GM23338 (cell line): ENCODE measurements around the gene DHRS2. TPM values are rescaled to one million over a fixed set of nuclear protein-coding genes. Genes with fewer than 3 reads are reported as not detected.

Experiments used
- ATAC-seq: fragments of 200-7000 bp; cut with Tn5 transposase; 3 replicates; pipeline ENCODE4 v1.9.1; 2020
- DNase-seq: peaks from one replicate; pipeline ENCODE4 v3.0.0-alpha.2; 2015; ENCODE audit warnings: low spot score
- H2AFZ ChIP-seq: fragments of 200-600 bp; sonication (generic); 2 replicates; pipeline ENCODE4 v1.8.0; 2016; ENCODE audit warnings: antibody characterized with exemption, mild to moderate bottlenecking, moderate library complexity
- H3F3A ChIP-seq: fragments of 200-600 bp; sonication (generic); replicated peaks from 2 replicates; pipeline ENCODE4 v1.8.0; 2017; ENCODE audit warnings: antibody characterized with exemption, mixed run types, low read depth
- H3K27ac ChIP-seq: fragments of 200-600 bp; sonication (generic); 2 replicates; pipeline ENCODE4 v1.6.1; 2016; ENCODE audit warnings: low read depth
- H3K27me3 ChIP-seq: fragments of 200-600 bp; sonication (generic); 2 replicates; pipeline ENCODE4 v1.8.0; 2016; ENCODE audit warnings: mild to moderate bottlenecking, mixed run types, moderate library complexity; ENCODE audit not compliant: insufficient read depth
- H3K36me3 ChIP-seq: fragments of 200-600 bp; sonication (generic); 2 replicates; pipeline ENCODE4 v1.8.0; 2016; ENCODE audit warnings: mild to moderate bottlenecking; ENCODE audit not compliant: insufficient read depth
- H3K4me1 ChIP-seq: fragments of 200-600 bp; sonication (generic); 2 replicates; pipeline ENCODE4 v1.8.0; 2016; ENCODE audit warnings: mild to moderate bottlenecking, moderate library complexity; ENCODE audit not compliant: insufficient read depth
- H3K4me2 ChIP-seq: fragments of 200-600 bp; sonication (generic); 2 replicates; pipeline ENCODE4 v1.7.1; 2017; ENCODE audit warnings: mixed run types
- H3K4me3 ChIP-seq: fragments of 200-600 bp; sonication (generic); 2 replicates; pipeline ENCODE4 v1.6.1; 2016; ENCODE audit warnings: mixed run types
- H3K79me2 ChIP-seq: fragments of 200-600 bp; sonication (generic); replicated peaks from 2 replicates; pipeline ENCODE4 v1.8.0; 2017; ENCODE audit warnings: mild to moderate bottlenecking; ENCODE audit not compliant: insufficient read depth
- H3K9me2 ChIP-seq: fragments of 200-600 bp; sonication (generic); 2 replicates; pipeline ENCODE4 v1.8.0; 2017; ENCODE audit not compliant: insufficient read depth
- H4K20me1 ChIP-seq: fragments of 200-600 bp; sonication (generic); replicated peaks from 2 replicates; pipeline ENCODE4 v1.8.0; 2017; ENCODE audit warnings: mild to moderate bottlenecking; ENCODE audit not compliant: insufficient read depth
- H3K27ac Mint-ChIP-seq: 2 replicates; pipeline ENCODE4 v1.8.0; 2020; ENCODE audit warnings: inconsistent platforms, mild to moderate bottlenecking, moderate library complexity, mixed read lengths
- H3K27me3 Mint-ChIP-seq: 3 replicates; pipeline ENCODE4 v1.8.0; 2022; ENCODE audit warnings: low read depth, mild to moderate bottlenecking, moderate library complexity, mixed read lengths, inconsistent platforms; ENCODE audit not compliant: insufficient read depth, poor library complexity
- H3K36me3 Mint-ChIP-seq: 3 replicates; pipeline ENCODE4 v1.8.0; 2021; ENCODE audit warnings: low read depth, mild to moderate bottlenecking, inconsistent platforms, moderate library complexity, mixed read lengths
- H3K4me1 Mint-ChIP-seq: 3 replicates; pipeline ENCODE4 v1.8.0; 2020; ENCODE audit warnings: mild to moderate bottlenecking, inconsistent platforms, mixed read lengths
- H3K4me3 Mint-ChIP-seq: 3 replicates; pipeline ENCODE4 v1.8.0; 2021; ENCODE audit warnings: moderate library complexity, mild to moderate bottlenecking, inconsistent platforms, mixed read lengths
- H3K9me3 Mint-ChIP-seq: 3 replicates; pipeline ENCODE4 v1.8.0; 2020; ENCODE audit warnings: moderate library complexity, mild to moderate bottlenecking, inconsistent platforms, mixed read lengths
- CREB1 ChIP-seq: fragments of 250-450 bp; sonication (Bioruptor Pico); IDR thresholded peaks from 2 replicates; pipeline ENCODE4 v1.5.0; 2020; ENCODE audit warnings: low read depth, mild to moderate bottlenecking, moderate library complexity
- EZH2phosphoT487 ChIP-seq: fragments of 200-600 bp; sonication (generic); IDR thresholded peaks from one replicate; pipeline ENCODE4 v1.8.1; 2018; ENCODE audit warnings: antibody characterized with exemption; ENCODE audit not compliant: unreplicated experiment
- JUNB ChIP-seq: IDR thresholded peaks from one replicate; pipeline ENCODE4 v1.6.1; 2016; ENCODE audit warnings: antibody characterized with exemption; ENCODE audit not compliant: unreplicated experiment
- NANOG ChIP-seq: IDR thresholded peaks from 2 replicates; pipeline ENCODE4 v1.6.1; 2016; ENCODE audit warnings: antibody characterized with exemption, borderline replicate concordance
- POLR2AphosphoS5 ChIP-seq: IDR thresholded peaks from 2 replicates; pipeline ENCODE4 v1.6.1; 2016; ENCODE audit warnings: antibody characterized with exemption, low read depth
- STAT1 ChIP-seq: IDR thresholded peaks from one replicate; pipeline ENCODE4 v1.6.1; 2016; ENCODE audit warnings: antibody characterized with exemption; ENCODE audit not compliant: unreplicated experiment
- ZNF114 ChIP-seq: fragments of 250-450 bp; sonication (Bioruptor Pico); IDR thresholded peaks from 2 replicates; pipeline ENCODE4 v1.5.0; 2020; ENCODE audit warnings: mild to moderate bottlenecking, moderate library complexity
- ZNF331 ChIP-seq: fragments of 250-450 bp; sonication (Bioruptor Pico); IDR thresholded peaks from 2 replicates; pipeline ENCODE4 v1.5.0; 2020; ENCODE audit warnings: low read depth, mild to moderate bottlenecking, moderate library complexity
- polyA plus RNA-seq: library from polyadenylated mRNA; unstranded; fragments of >200 nt; fragmentation: Nextera tagmentation; extraction: Ambion mirVana; gene quantifications from 2 replicates; pipeline ENCODE4 v1.2.1, GENCODE V29; 2016
- total RNA-seq: library from RNA; depleted of rRNA; stranded (reverse); fragments of >200 nt; shearing (Covaris generic); gene quantifications from 2 replicates; pipeline ENCODE4 v1.2.3, GENCODE V29; 2014
- TF ChIP-seq, protein P1 (sequence below), 2 experiments: fragments of 200-600 bp in 1 of 2; sonication (generic) in 1 of 2; conservative IDR thresholded peaks; 2 replicates each; pipeline versions ENCODE4 v1.5.1 to v1.6.1; 2016 to 2017; ENCODE audit warnings: antibody characterized with exemption in 2 of 2, low read depth in 2 of 2, mild to moderate bottlenecking in 2 of 2, moderate library complexity in 1 of 2
- TF ChIP-seq, protein P2 (sequence below): IDR thresholded peaks from 2 replicates; pipeline ENCODE4 v1.6.1; 2016; ENCODE audit warnings: antibody characterized with exemption
- TF ChIP-seq, protein P3 (sequence below): fragments of 250-450 bp; sonication (Bioruptor Pico); IDR thresholded peaks from 2 replicates; pipeline ENCODE4 v1.5.0; 2020; ENCODE audit warnings: mild to moderate bottlenecking, moderate library complexity

Gene DHRS2
- total and polyA plus RNA-seq, 2 experiments from 2014 or later = 0.42 to 0.48 TPM

DNA sequence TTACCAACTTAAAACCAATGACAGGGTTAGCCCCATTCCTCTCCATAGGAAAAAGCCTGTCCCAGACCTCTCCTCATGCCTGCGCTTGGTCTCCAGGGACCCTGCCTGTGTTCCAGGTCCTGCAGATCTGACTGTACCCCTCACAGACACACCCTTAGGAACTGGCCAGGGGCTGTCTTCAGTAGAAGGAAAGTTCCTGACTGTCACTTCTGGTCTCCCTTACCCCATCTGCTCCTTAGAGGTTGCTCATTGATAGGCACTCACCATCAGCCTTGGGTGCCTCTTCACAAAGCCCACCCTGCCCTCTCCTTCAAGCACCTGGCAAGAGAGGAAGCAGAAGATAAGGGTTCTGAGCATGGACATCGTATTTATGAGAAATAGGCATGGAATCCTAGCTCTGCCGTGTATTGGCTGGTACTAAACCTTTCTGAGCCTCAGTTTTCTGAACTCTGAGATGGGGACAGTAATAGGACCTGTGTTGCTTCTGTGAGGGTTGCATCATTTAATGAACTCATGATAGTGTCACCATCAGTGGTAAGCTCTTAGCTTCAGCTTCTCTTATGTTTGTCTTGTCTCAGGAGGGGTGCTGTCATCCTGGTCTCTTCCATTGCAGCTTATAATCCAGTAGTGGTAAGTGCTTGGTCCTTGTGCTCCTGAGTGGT lies 7.5 kb downstream of the DHRS2 start:
- H3K4me1 ChIP-seq = peaks cover 10% of the 10 kb centered on the region
- Mint-ChIP-seq H3K27me3 (peaks cover 7% of the 10 kb centered on the region), H3K27ac (no peak overlapping the region), H3K4me3 (no peak overlapping the region), H3K36me3 (no peaks in the 10 kb centered on the region), H3K9me3 (no peaks in the 10 kb centered on the region; the same call in 2 of the 3 replicates), H3K4me1 (no peaks in the 10 kb centered on the region)
- no peaks in the 10 kb centered on the region for H3K79me2 ChIP-seq
- H3K27me3 ChIP-seq = no peaks in the 10 kb centered on the region
- DNase-seq (no peak), ATAC-seq (no peak)
- no peak overlapping the region for H3K4me2 ChIP-seq
- H4K20me1 ChIP-seq = no peaks in the 10 kb centered on the region
- H3F3A ChIP-seq = no peaks in the 10 kb centered on the region
- no peaks in the 10 kb centered on the region for H3K36me3 ChIP-seq
- H3K27ac ChIP-seq = no peak overlapping the region
- no peak overlapping the region for H2AFZ ChIP-seq
- TF ChIP-seq POLR2AphosphoS5 = no peak
- TF ChIP-seq, protein P1, sequence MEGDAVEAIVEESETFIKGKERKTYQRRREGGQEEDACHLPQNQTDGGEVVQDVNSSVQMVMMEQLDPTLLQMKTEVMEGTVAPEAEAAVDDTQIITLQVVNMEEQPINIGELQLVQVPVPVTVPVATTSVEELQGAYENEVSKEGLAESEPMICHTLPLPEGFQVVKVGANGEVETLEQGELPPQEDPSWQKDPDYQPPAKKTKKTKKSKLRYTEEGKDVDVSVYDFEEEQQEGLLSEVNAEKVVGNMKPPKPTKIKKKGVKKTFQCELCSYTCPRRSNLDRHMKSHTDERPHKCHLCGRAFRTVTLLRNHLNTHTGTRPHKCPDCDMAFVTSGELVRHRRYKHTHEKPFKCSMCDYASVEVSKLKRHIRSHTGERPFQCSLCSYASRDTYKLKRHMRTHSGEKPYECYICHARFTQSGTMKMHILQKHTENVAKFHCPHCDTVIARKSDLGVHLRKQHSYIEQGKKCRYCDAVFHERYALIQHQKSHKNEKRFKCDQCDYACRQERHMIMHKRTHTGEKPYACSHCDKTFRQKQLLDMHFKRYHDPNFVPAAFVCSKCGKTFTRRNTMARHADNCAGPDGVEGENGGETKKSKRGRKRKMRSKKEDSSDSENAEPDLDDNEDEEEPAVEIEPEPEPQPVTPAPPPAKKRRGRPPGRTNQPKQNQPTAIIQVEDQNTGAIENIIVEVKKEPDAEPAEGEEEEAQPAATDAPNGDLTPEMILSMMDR (conservative IDR thresholded peaks at IDR 0.05; ENCODE audit: low read depth in 2 of 2) = no peak
- no peak for TF ChIP-seq EZH2phosphoT487
- TF ChIP-seq STAT1 = no peak
- H3K4me3 ChIP-seq = no peak overlapping the region
- peaks cover 4% of the 10 kb centered on the region; the same call in 1 of the 2 replicates for H3K9me2 ChIP-seq

DNA sequence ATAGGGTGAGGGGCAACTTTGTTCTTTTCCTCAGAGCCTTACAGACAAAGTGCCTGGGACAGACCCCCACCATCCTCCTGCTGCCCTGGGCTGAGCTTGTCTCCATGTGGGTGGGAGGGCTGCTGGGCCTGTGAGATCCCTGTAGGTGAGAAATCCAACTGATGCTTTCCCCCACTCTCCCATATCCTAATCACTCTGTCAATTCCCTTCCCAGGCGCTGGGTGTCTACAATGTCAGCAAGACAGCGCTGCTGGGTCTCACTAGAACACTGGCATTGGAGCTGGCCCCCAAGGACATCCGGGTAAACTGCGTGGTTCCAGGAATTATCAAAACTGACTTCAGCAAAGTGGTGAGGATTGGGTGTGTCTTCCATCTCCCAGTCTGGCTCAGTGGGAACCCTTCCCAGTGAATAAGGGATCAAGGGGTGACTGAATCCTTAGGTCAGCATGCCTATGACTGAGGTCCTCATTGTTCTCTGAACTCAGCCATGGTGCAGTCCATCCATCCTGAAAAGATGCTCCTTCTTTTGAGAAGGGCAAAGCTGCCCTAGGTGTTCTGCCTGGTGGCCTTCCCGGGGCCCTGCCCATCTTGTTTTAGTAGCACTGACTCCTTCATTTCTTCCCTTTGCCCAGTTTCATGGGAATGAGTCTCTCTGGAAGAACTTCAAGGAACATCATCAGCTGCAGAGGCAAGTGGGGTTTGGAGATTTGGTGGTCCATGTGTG lies 8.2 kb downstream of the DHRS2 start:
- no peaks in the 10 kb centered on the region for H4K20me1 ChIP-seq
- no peak overlapping the region for H3K4me3 Mint-ChIP-seq
- H3K27me3 ChIP-seq = no peaks in the 10 kb centered on the region
- DNase-seq (no peak), ATAC-seq (no peak)
- H2AFZ ChIP-seq = no peak overlapping the region
- H3K36me3 Mint-ChIP-seq = no peaks in the 10 kb centered on the region
- H3K27ac Mint-ChIP-seq = no peak overlapping the region
- H3K27ac ChIP-seq = no peak overlapping the region
- peaks cover 4% of the 10 kb centered on the region; the same call in 1 of the 2 replicates for H3K9me2 ChIP-seq
- H3F3A ChIP-seq = no peaks in the 10 kb centered on the region
- H3K27me3 Mint-ChIP-seq = peaks cover 7% of the 10 kb centered on the region
- H3K79me2 ChIP-seq = no peaks in the 10 kb centered on the region
- no peaks in the 10 kb centered on the region for H3K36me3 ChIP-seq
- H3K4me1 Mint-ChIP-seq = no peaks in the 10 kb centered on the region
- H3K4me3 ChIP-seq = no peak overlapping the region
- H3K4me1 ChIP-seq = peaks cover 10% of the 10 kb centered on the region
- H3K9me3 Mint-ChIP-seq = peaks cover 3% of the 10 kb centered on the region; the same call in 2 of the 3 replicates
- H3K4me2 ChIP-seq = no peak overlapping the region
- TF ChIP-seq NANOG (no peak), STAT1 (no peak), JUNB (no peak), POLR2AphosphoS5 (no peak), EZH2phosphoT487 (no peak), CREB1 (CRISPR knock-in tag) (no peak), ZNF114 (CRISPR knock-in tag) (no peak), ZNF331 (CRISPR knock-in tag) (no peak)
- TF ChIP-seq, protein P2, sequence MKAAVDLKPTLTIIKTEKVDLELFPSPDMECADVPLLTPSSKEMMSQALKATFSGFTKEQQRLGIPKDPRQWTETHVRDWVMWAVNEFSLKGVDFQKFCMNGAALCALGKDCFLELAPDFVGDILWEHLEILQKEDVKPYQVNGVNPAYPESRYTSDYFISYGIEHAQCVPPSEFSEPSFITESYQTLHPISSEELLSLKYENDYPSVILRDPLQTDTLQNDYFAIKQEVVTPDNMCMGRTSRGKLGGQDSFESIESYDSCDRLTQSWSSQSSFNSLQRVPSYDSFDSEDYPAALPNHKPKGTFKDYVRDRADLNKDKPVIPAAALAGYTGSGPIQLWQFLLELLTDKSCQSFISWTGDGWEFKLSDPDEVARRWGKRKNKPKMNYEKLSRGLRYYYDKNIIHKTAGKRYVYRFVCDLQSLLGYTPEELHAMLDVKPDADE = no peak
- TF ChIP-seq, protein P3, sequence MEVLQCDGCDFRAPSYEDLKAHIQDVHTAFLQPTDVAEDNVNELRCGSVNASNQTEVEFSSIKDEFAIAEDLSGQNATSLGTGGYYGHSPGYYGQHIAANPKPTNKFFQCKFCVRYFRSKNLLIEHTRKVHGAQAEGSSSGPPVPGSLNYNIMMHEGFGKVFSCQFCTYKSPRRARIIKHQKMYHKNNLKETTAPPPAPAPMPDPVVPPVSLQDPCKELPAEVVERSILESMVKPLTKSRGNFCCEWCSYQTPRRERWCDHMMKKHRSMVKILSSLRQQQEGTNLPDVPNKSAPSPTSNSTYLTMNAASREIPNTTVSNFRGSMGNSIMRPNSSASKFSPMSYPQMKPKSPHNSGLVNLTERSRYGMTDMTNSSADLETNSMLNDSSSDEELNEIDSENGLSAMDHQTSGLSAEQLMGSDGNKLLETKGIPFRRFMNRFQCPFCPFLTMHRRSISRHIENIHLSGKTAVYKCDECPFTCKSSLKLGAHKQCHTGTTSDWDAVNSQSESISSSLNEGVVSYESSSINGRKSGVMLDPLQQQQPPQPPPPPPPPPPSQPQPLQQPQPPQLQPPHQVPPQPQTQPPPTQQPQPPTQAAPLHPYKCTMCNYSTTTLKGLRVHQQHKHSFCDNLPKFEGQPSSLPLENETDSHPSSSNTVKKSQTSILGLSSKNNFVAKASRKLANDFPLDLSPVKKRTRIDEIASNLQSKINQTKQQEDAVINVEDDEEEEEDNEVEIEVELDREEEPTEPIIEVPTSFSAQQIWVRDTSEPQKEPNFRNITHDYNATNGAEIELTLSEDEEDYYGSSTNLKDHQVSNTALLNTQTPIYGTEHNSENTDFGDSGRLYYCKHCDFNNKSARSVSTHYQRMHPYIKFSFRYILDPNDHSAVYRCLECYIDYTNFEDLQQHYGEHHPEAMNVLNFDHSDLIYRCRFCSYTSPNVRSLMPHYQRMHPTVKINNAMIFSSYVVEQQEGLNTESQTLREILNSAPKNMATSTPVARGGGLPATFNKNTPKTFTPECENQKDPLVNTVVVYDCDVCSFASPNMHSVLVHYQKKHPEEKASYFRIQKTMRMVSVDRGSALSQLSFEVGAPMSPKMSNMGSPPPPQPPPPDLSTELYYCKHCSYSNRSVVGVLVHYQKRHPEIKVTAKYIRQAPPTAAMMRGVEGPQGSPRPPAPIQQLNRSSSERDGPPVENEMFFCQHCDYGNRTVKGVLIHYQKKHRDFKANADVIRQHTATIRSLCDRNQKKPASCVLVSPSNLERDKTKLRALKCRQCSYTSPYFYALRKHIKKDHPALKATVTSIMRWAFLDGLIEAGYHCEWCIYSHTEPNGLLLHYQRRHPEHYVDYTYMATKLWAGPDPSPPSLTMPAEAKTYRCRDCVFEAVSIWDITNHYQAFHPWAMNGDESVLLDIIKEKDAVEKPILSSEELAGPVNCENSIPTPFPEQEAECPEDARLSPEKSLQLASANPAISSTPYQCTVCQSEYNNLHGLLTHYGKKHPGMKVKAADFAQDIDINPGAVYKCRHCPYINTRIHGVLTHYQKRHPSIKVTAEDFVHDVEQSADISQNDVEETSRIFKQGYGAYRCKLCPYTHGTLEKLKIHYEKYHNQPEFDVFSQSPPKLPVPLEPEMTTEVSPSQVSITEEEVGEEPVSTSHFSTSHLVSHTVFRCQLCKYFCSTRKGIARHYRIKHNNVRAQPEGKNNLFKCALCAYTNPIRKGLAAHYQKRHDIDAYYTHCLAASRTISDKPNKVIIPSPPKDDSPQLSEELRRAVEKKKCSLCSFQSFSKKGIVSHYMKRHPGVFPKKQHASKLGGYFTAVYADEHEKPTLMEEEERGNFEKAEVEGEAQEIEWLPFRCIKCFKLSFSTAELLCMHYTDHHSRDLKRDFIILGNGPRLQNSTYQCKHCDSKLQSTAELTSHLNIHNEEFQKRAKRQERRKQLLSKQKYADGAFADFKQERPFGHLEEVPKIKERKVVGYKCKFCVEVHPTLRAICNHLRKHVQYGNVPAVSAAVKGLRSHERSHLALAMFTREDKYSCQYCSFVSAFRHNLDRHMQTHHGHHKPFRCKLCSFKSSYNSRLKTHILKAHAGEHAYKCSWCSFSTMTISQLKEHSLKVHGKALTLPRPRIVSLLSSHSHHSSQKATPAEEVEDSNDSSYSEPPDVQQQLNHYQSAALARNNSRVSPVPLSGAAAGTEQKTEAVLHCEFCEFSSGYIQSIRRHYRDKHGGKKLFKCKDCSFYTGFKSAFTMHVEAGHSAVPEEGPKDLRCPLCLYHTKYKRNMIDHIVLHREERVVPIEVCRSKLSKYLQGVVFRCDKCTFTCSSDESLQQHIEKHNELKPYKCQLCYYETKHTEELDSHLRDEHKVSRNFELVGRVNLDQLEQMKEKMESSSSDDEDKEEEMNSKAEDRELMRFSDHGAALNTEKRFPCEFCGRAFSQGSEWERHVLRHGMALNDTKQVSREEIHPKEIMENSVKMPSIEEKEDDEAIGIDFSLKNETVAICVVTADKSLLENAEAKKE (CRISPR knock-in tag) = no peak
